ENCODE results near the gene MRPL54.

The MRPL54 gene

DNA sequence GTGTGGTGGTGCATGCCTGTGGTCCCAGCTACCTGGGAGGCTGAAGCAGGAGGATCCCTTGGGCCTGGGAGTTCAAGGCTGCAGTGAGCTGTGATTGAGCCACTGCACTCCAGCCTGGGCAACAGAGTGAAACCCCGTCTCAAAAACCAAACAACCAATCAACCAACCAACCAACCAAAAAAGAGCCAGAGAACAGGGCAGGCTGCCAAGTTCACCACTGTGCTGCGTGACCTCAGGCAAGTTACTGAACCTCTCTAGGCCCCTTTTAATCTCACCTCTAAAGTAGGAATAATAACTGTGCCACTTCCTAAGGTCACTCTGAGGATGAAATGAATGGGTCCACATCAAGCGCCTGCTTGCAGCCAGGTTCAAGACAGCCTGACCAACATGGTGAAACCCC, 37.4 kb upstream of the MRPL54 start:
- Histone ChIP-seq H3K4me3 (ENCODE audit: low read length) (no peak overlapping the region), H3K27ac (ENCODE audit: low read length) (no peak overlapping the region), H3K36me3 (ENCODE audit: control insufficient read depth, insufficient read depth, low read length) (no peaks in the 10 kb centered on the region), H3K9me3 (ENCODE audit: control insufficient read depth, insufficient read depth, low read length) (no peaks in the 10 kb centered on the region), H3K27me3 (ENCODE audit: control insufficient read depth, insufficient read depth, low read length) (no peaks in the 10 kb centered on the region), H3K4me1 (ENCODE audit: control insufficient read depth, insufficient read depth, low read length) (no peaks in the 10 kb centered on the region)
- DNase-seq (ENCODE audit: low read depth, low spot score), result no peak
- no CpG with 5 or more reads among the region's 3 CpGs for WGBS (ENCODE audit: insufficient coverage, insufficient read length)

DNA sequence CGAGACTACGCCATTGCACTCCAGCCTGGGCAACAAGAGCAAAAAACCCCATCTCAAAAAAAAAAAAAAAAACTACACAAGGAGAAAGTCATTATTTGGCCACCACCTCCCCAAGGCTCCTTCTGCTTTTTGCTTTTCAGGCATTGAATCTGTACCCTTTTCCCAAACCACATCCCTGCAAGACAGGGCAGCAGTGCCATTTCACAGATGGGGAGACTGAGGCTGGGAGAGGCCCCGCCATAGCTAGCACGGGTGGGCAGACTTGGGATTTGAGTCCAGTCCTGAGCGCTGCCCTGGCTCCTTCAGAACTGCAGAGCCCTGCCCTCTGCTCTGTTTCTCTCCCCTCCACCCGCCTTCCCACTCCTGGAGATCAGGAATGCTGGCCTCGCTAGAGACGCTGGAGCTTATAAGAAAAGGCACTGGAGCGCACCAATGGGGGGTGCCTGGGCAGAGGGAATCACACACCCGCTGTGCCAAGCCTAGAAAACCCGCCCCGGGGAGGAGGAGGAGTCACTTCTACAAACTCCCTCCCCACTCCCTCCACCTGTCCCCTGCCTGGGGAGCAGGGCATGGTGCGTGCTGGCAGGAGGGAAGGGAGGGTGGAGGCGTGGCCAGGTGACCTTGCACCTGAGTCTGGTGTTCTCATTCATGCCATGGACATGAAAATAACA, 36.7 kb upstream of the MRPL54 start:
- no CpG with 5 or more reads among the region's 14 CpGs for WGBS (ENCODE audit: insufficient coverage, insufficient read length)
- Histone ChIP-seq H3K4me3 (ENCODE audit: low read length) (no peak overlapping the region), H3K9me3 (ENCODE audit: control insufficient read depth, insufficient read depth, low read length) (no peaks in the 10 kb centered on the region), H3K27ac (ENCODE audit: low read length) (no peak overlapping the region), H3K27me3 (ENCODE audit: control insufficient read depth, insufficient read depth, low read length) (no peaks in the 10 kb centered on the region), H3K4me1 (ENCODE audit: control insufficient read depth, insufficient read depth, low read length) (no peaks in the 10 kb centered on the region), H3K36me3 (ENCODE audit: control insufficient read depth, insufficient read depth, low read length) (no peaks in the 10 kb centered on the region)
- DNase-seq (ENCODE audit: low read depth, low spot score), result no peak

DNA sequence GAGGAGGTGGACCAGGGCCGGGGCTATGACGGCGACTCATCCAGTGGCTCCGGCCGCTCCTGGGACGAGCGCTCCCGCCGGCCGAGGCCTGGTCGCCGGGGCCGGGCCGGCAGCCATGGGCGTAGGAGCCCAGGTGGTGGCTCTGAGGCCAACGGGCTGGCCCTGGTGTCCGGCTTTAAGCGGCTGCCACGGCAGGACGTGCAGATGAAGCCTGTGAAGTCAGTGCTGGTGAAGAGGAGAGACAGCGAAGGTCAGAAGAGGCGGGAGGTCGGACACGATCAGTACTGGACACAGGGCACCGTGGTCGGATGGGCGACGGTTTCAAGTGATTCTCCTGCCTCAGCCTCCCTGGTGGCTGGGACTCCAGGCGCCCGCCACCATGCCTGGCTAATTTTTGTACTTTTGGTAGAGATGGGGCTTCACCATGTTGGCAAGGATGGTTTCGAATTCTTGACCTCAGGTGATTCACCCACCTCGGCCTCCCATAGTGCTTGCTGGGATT, 32.0 kb upstream of the MRPL54 start:
- Histone ChIP-seq H3K27me3 (ENCODE audit: control insufficient read depth, insufficient read depth, low read length) (no peaks in the 10 kb centered on the region), H3K27ac (ENCODE audit: low read length) (no peak overlapping the region), H3K4me1 (ENCODE audit: control insufficient read depth, insufficient read depth, low read length) (no peaks in the 10 kb centered on the region), H3K9me3 (ENCODE audit: control insufficient read depth, insufficient read depth, low read length) (no peaks in the 10 kb centered on the region), H3K4me3 (ENCODE audit: low read length) (no peak overlapping the region), H3K36me3 (ENCODE audit: control insufficient read depth, insufficient read depth, low read length) (no peaks in the 10 kb centered on the region)
- no CpG with 5 or more reads among the region's 32 CpGs for WGBS (ENCODE audit: insufficient coverage, insufficient read length)
- DNase-seq (ENCODE audit: low read depth, low spot score), result no peak

DNA sequence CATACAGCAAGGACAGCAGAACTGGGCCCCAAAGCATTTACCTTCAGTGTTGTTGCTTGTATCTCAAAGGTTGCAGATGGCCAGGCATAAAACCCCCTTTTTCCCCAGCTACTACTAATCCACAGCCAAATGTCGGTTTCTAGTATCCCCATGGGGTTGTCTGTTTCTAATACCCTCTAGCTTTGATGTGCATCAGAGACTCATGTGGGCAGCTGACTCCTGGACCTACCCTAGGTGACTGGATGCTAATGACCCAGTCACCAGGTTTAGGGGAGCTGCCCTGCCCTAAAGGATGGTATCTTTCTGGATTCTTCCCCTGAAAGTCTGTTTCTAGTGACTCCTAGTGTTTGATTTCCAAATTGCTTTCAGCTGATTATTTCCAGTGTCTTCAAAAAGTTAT, 30.4 kb upstream of the MRPL54 start:
- Histone ChIP-seq H3K27me3 (ENCODE audit: control insufficient read depth, insufficient read depth, low read length) (no peaks in the 10 kb centered on the region), H3K9me3 (ENCODE audit: control insufficient read depth, insufficient read depth, low read length) (no peaks in the 10 kb centered on the region), H3K4me3 (ENCODE audit: low read length) (no peak overlapping the region), H3K27ac (ENCODE audit: low read length) (no peak overlapping the region), H3K36me3 (ENCODE audit: control insufficient read depth, insufficient read depth, low read length) (0 out of 2 replicates have a peak, but pooled peaks cover 2% of the 10 kb centered on the region), H3K4me1 (ENCODE audit: control insufficient read depth, insufficient read depth, low read length) (no peaks in the 10 kb centered on the region)
- no peak for DNase-seq (ENCODE audit: low read depth, low spot score)
- no CpG with 5 or more reads among the region's 1 CpG for WGBS (ENCODE audit: insufficient coverage, insufficient read length)

DNA sequence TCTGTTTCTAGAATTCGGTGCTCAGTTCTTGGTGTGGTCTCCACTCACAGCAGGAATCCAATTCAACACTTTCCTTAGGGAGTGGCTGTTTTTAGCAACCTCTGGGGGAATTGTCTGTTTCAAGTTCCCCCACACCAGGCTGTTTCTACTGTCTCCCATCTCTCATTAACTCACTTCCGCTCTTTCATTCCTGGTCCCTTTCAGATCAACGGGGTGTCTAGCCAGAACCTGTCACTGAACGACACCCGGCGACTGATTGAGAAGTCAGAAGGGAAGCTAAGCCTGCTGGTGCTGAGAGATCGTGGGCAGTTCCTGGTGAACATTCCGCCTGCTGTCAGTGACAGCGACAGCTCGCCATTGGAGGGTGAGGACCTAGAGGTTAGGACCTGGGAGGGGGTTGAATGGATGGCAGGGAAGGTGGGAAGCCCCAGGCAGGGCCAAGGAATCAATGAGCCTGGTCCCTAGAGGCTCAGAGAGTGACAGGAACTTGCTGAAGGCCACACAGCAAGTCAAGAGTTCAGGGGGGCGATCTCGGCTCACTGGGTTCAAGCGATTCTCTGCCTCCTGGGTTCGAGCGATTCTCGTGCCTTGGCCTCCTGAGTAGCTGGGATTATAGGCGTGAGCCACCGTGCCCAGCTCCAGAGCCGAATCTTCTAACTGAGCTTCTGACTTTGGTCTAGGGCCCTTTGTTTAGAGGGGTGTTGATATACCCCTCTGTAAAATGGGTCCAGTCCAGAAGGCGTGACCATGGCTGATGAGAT, 28.8 kb upstream of the MRPL54 start:
- no CpG with 5 or more reads among the region's 20 CpGs for WGBS (ENCODE audit: insufficient coverage, insufficient read length)
- DNase-seq (ENCODE audit: low read depth, low spot score), result no peak
- Histone ChIP-seq H3K36me3 (ENCODE audit: control insufficient read depth, insufficient read depth, low read length) (0 out of 2 replicates have a peak, but pooled peaks cover 4% of the 10 kb centered on the region), H3K9me3 (ENCODE audit: control insufficient read depth, insufficient read depth, low read length) (no peaks in the 10 kb centered on the region), H3K4me1 (ENCODE audit: control insufficient read depth, insufficient read depth, low read length) (no peaks in the 10 kb centered on the region), H3K27ac (ENCODE audit: low read length) (no peak overlapping the region), H3K27me3 (ENCODE audit: control insufficient read depth, insufficient read depth, low read length) (no peaks in the 10 kb centered on the region), H3K4me3 (ENCODE audit: low read length) (no peak overlapping the region)

DNA sequence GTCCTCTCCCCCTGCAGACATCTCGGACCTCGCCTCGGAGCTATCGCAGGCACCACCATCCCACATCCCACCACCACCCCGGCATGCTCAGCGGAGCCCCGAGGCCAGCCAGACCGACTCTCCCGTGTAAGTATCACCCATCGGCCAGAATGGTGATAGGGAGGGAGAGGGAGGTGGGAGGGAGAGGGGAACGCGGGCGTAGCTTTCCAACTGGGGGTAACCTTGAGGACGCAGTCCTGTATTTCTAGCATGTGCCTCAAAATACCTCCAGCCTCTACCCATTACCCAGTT, 28.2 kb upstream of the MRPL54 start:
- H3K4me1 ChIP-seq (ENCODE audit: control insufficient read depth, insufficient read depth, low read length), result no peaks in the 10 kb centered on the region
- DNase-seq (ENCODE audit: low read depth, low spot score), result no peak
- WGBS (ENCODE audit: insufficient coverage, insufficient read length), result no CpG with 5 or more reads among the region's 14 CpGs
- H3K9me3 ChIP-seq (ENCODE audit: control insufficient read depth, insufficient read depth, low read length), result no peaks in the 10 kb centered on the region
- 0 out of 2 replicates have a peak, but pooled peaks cover 4% of the 10 kb centered on the region for H3K36me3 ChIP-seq (ENCODE audit: control insufficient read depth, insufficient read depth, low read length)
- no peak overlapping the region for H3K4me3 ChIP-seq (ENCODE audit: low read length)
- no peak overlapping the region for H3K27ac ChIP-seq (ENCODE audit: low read length)
- no peaks in the 10 kb centered on the region for H3K27me3 ChIP-seq (ENCODE audit: control insufficient read depth, insufficient read depth, low read length)

DNA sequence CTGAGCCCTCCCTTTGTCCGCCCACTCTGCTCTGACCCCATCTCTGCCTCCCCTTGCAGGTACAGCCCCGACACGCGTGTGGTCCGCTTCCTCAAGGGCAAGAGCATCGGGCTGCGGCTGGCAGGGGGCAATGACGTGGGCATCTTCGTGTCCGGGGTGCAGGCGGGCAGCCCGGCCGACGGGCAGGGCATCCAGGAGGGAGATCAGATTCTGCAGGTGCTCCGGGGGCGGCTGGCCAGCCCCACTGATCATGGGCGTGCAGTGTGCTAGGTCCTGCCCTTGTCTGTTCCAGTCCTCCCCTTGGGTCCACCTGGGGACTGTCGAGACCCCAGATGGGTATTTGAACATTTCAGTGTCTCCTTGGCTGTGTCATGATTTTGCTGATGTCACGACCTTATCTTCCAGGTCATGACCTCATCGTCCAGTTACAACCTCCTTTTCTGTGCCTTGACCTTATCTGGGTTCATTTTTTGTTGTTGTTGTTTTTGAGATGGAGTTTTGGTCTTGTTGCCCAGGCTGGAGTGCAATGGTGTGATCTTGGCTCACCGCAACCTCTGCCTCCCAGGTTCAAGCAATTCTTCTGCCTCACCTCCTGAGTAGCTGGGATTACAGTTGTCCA, 26.3 kb upstream of the MRPL54 start:
- H3K9me3 ChIP-seq (ENCODE audit: control insufficient read depth, insufficient read depth, low read length), result no peaks in the 10 kb centered on the region
- no peaks in the 10 kb centered on the region for H3K4me1 ChIP-seq (ENCODE audit: control insufficient read depth, insufficient read depth, low read length)
- no peak overlapping the region for H3K4me3 ChIP-seq (ENCODE audit: low read length)
- H3K27me3 ChIP-seq (ENCODE audit: control insufficient read depth, insufficient read depth, low read length), result no peaks in the 10 kb centered on the region
- 0 out of 2 replicates have a peak, but pooled peaks cover 4% of the 10 kb centered on the region for H3K36me3 ChIP-seq (ENCODE audit: control insufficient read depth, insufficient read depth, low read length)
- no CpG with 5 or more reads among the region's 21 CpGs for WGBS (ENCODE audit: insufficient coverage, insufficient read length)
- no peak overlapping the region for H3K27ac ChIP-seq (ENCODE audit: low read length)
- no peak for DNase-seq (ENCODE audit: low read depth, low spot score)

DNA sequence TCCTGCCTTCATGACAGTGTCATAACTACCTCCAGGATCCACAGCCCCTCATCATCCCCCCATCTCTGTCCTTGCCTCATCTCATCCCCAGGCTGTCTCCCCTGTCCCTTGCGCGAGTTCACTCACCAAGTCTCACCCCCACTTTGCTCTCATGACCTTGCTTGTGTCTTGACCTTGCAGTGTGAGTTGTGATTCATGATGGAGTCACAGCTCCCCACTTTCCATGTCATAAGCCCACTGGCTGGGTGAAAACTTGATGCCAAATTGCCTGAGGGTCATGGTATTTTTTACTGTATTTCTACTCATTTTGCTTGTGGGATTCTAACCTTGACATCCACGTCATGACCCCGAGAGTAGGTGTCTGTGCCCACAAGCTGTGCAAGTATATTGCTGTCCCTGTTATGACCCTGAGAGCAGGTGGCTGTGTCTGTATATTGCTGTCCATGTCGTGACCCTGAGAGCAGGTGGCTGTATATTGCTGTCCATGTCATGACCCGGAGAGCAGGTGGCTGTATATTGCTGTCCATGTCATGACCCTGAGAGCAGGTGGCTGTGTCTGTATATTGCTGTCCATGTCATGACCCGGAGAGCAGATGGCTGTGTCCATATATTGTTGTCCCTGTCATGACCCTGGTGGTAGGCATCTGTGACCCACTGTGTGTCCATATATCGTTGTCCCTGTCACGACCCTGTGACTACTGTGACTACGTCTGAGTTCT, 24.8 kb upstream of the MRPL54 start:
- Histone ChIP-seq H3K27me3 (ENCODE audit: control insufficient read depth, insufficient read depth, low read length) (no peaks in the 10 kb centered on the region), H3K27ac (ENCODE audit: low read length) (no peak overlapping the region), H3K9me3 (ENCODE audit: control insufficient read depth, insufficient read depth, low read length) (no peaks in the 10 kb centered on the region), H3K4me3 (ENCODE audit: low read length) (no peak overlapping the region), H3K36me3 (ENCODE audit: control insufficient read depth, insufficient read depth, low read length) (0 out of 2 replicates have a peak, but pooled peaks cover 4% of the 10 kb centered on the region), H3K4me1 (ENCODE audit: control insufficient read depth, insufficient read depth, low read length) (no peaks in the 10 kb centered on the region)
- no CpG with 5 or more reads among the region's 10 CpGs for WGBS (ENCODE audit: insufficient coverage, insufficient read length)
- no peak for DNase-seq (ENCODE audit: low read depth, low spot score)

DNA sequence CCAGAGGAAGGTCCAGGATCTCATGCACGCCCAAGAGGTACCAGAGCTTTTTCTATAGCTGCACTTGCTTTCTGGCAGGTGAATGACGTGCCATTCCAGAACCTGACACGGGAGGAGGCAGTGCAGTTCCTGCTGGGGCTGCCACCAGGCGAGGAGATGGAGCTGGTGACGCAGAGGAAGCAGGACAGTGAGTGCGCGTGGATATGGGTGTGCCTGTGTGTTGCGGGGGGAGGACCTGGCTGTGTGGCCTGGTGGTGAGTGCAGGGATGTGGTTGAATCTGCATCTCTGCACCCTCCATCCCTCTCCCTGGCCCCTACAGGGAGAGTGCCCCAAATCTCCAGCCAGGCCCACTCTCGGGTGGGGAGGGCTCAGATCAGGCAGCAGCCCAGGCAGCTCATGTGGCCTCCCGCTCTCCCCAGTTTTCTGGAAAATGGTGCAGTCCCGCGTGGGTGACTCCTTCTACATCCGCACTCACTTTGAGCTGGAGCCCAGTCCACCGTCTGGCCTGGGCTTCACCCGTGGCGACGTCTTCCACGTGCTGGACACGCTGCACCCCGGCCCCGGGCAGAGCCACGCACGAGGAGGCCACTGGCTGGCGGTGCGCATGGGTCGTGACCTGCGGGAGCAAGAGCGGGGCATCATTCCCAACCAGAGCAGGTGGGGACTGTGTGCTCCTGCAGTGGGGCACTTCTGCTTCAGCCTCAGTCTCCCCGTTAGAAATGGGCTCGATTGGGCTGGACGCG, 23.8 kb upstream of the MRPL54 start:
- no peaks in the 10 kb centered on the region for H3K4me1 ChIP-seq (ENCODE audit: control insufficient read depth, insufficient read depth, low read length)
- no CpG with 5 or more reads among the region's 32 CpGs for WGBS (ENCODE audit: insufficient coverage, insufficient read length)
- no peak overlapping the region for H3K27ac ChIP-seq (ENCODE audit: low read length)
- H3K36me3 ChIP-seq (ENCODE audit: control insufficient read depth, insufficient read depth, low read length), result 0 out of 2 replicates have a peak, but pooled peaks cover 4% of the 10 kb centered on the region
- no peak for DNase-seq (ENCODE audit: low read depth, low spot score)
- no peaks in the 10 kb centered on the region for H3K9me3 ChIP-seq (ENCODE audit: control insufficient read depth, insufficient read depth, low read length)
- no peaks in the 10 kb centered on the region for H3K27me3 ChIP-seq (ENCODE audit: control insufficient read depth, insufficient read depth, low read length)
- H3K4me3 ChIP-seq (ENCODE audit: low read length), result no peak overlapping the region

DNA sequence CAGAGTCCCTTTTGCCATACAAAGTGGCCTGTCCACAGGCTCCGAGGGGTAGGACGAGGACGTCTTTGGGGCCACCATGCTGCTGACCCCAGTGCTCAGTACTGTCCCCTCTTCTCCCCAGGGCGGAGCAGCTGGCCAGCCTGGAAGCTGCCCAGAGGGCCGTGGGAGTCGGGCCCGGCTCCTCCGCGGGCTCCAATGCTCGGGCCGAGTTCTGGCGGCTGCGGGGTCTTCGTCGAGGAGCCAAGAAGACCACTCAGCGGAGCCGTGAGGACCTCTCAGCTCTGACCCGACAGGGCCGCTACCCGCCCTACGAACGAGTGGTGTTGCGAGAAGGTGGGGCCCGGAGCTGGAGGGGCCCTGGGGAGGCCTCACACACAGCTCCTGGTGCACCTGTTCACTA, 22.1 kb upstream of the MRPL54 start:
- no CpG with 5 or more reads among the region's 24 CpGs for WGBS (ENCODE audit: insufficient coverage, insufficient read length)
- no peaks in the 10 kb centered on the region for H3K27me3 ChIP-seq (ENCODE audit: control insufficient read depth, insufficient read depth, low read length)
- H3K36me3 ChIP-seq (ENCODE audit: control insufficient read depth, insufficient read depth, low read length), result 0 out of 2 replicates have a peak, but pooled peaks cover 4% of the 10 kb centered on the region

More for the DNA sequence above, 22.1 kb upstream of the MRPL54 start:
- H3K4me3 ChIP-seq (ENCODE audit: low read length), result no peak overlapping the region
- no peak overlapping the region for H3K27ac ChIP-seq (ENCODE audit: low read length)
- no peaks in the 10 kb centered on the region for H3K9me3 ChIP-seq (ENCODE audit: control insufficient read depth, insufficient read depth, low read length)
- no peaks in the 10 kb centered on the region for H3K4me1 ChIP-seq (ENCODE audit: control insufficient read depth, insufficient read depth, low read length)
- DNase-seq (ENCODE audit: low read depth, low spot score), result no peak

Measured in iPS DF 6.9 (cell line).